ENCODE results near the gene EPN3. TPM values are rescaled to one million over a fixed set of nuclear protein-coding genes. Genes with fewer than 3 reads are reported as not detected.

EPN3 gene
- total and polyA plus RNA-seq, 2 donors from 2014 or later, result 5.0 to 28.7 TPM

GRCh38 chr17:50498021-50498874, 34.3 kb upstream of the EPN3 start:
- no peaks in the 10 kb centered on the region for H3K27me3 ChIP-seq (ENCODE audit: control insufficient read depth, insufficient read depth, low read length)
- no peak overlapping the region for H3K27ac ChIP-seq (ENCODE audit: low read depth in 2 of 2, low read length in 2 of 2)
- TF ChIP-seq CTCF (IDR thresholded peaks at IDR 0.05; ENCODE audit: borderline replicate concordance, extremely low read depth, insufficient read depth), result no peak
- no peak overlapping the region for H3K4me3 ChIP-seq (ENCODE audit: low read length in 3 of 3)
- H3K36me3 ChIP-seq (ENCODE audit: control insufficient read depth in 2 of 3, insufficient read depth in 3 of 3, low read length in 3 of 3), result no peaks in the 10 kb centered on the region
- intact Hi-C loops (cut with DNase I), result no loop called here
- DNase-seq, result peak in 1 of 5 donors; percentile 52
- no peaks in the 10 kb centered on the region for H3K9me3 ChIP-seq (ENCODE audit: control insufficient read depth in 2 of 3, insufficient read depth in 1 of 3, low read length in 3 of 3)
- no peak for FAIRE-seq
- no peaks in the 10 kb centered on the region for H3K4me1 ChIP-seq (ENCODE audit: control insufficient read depth in 2 of 3, insufficient read depth in 2 of 3, low read depth in 1 of 3, low read length in 3 of 3)
- H3K9ac ChIP-seq (ENCODE audit: low read length in 3 of 3), result no peak overlapping the region

GRCh38 chr17:50499270-50499669, 33.3 kb upstream of the EPN3 start:
- Histone ChIP-seq H3K9ac (ENCODE audit: low read length in 3 of 3) (no peak overlapping the region), H3K36me3 (ENCODE audit: control insufficient read depth in 2 of 3, insufficient read depth in 3 of 3, low read length in 3 of 3) (no peaks in the 10 kb centered on the region), H3K4me3 (ENCODE audit: low read length in 3 of 3) (no peak overlapping the region), H3K9me3 (ENCODE audit: control insufficient read depth in 2 of 3, insufficient read depth in 1 of 3, low read length in 3 of 3) (no peaks in the 10 kb centered on the region), H3K27me3 (ENCODE audit: control insufficient read depth, insufficient read depth, low read length) (no peaks in the 10 kb centered on the region), H3K27ac (ENCODE audit: low read depth in 2 of 2, low read length in 2 of 2) (no peak overlapping the region), H3K4me1 (ENCODE audit: control insufficient read depth in 2 of 3, insufficient read depth in 2 of 3, low read depth in 1 of 3, low read length in 3 of 3) (no peaks in the 10 kb centered on the region)
- intact Hi-C loops (cut with DNase I), result no loop called here
- TF ChIP-seq CTCF (IDR thresholded peaks at IDR 0.05; ENCODE audit: borderline replicate concordance, extremely low read depth, insufficient read depth), result no peak
- DNase-seq, result no peak
- no peak for FAIRE-seq

GRCh38 chr17:50499721-50500120, 32.8 kb upstream of the EPN3 start:
- no peak for FAIRE-seq
- intact Hi-C loops (cut with DNase I), result no loop called here
- Histone ChIP-seq H3K9ac (ENCODE audit: low read length in 3 of 3) (no peak overlapping the region), H3K9me3 (ENCODE audit: control insufficient read depth in 2 of 3, insufficient read depth in 1 of 3, low read length in 3 of 3) (no peaks in the 10 kb centered on the region), H3K4me3 (ENCODE audit: low read length in 3 of 3) (no peak overlapping the region), H3K4me1 (ENCODE audit: control insufficient read depth in 2 of 3, insufficient read depth in 2 of 3, low read depth in 1 of 3, low read length in 3 of 3) (no peaks in the 10 kb centered on the region), H3K36me3 (ENCODE audit: control insufficient read depth in 2 of 3, insufficient read depth in 3 of 3, low read length in 3 of 3) (no peaks in the 10 kb centered on the region), H3K27me3 (ENCODE audit: control insufficient read depth, insufficient read depth, low read length) (no peaks in the 10 kb centered on the region), H3K27ac (ENCODE audit: low read depth in 2 of 2, low read length in 2 of 2) (no peak overlapping the region)
- TF ChIP-seq CTCF (IDR thresholded peaks at IDR 0.05; ENCODE audit: borderline replicate concordance, extremely low read depth, insufficient read depth), result no peak
- no peak for DNase-seq
